GM23338 (cell line): Measurements from ENCODE around the gene NUDT2.

Experiments
- CREB1 ChIP-seq: fragments of 250-450 bp; sonication (Bioruptor Pico); IDR thresholded peaks from 2 replicates; pipeline ENCODE4 v1.5.0; 2020; ENCODE audit warnings: low read depth, mild to moderate bottlenecking, moderate library complexity
- CTCF ChIP-seq, 2 experiments: fragments of 200-600 bp in 1 of 2; sonication (generic) in 1 of 2; conservative IDR thresholded peaks; 2 replicates each; pipeline versions ENCODE4 v1.5.1 to v1.6.1; 2016 to 2017; ENCODE audit warnings: antibody characterized with exemption in 2 of 2, low read depth in 2 of 2, mild to moderate bottlenecking in 2 of 2, moderate library complexity in 1 of 2
- EZH2 ChIP-seq: fragments of 200-600 bp; sonication (generic); IDR thresholded peaks from one replicate; pipeline ENCODE4 v1.8.0; 2017; ENCODE audit warnings: antibody characterized with exemption, mild to moderate bottlenecking, low read depth; ENCODE audit not compliant: unreplicated experiment
- EZH2phosphoT487 ChIP-seq: fragments of 200-600 bp; sonication (generic); IDR thresholded peaks from one replicate; pipeline ENCODE4 v1.8.1; 2018; ENCODE audit warnings: antibody characterized with exemption; ENCODE audit not compliant: unreplicated experiment
- JUNB ChIP-seq: IDR thresholded peaks from one replicate; pipeline ENCODE4 v1.6.1; 2016; ENCODE audit warnings: antibody characterized with exemption; ENCODE audit not compliant: unreplicated experiment
- POLR2AphosphoS5 ChIP-seq: IDR thresholded peaks from 2 replicates; pipeline ENCODE4 v1.6.1; 2016; ENCODE audit warnings: antibody characterized with exemption, low read depth
- REST ChIP-seq: IDR thresholded peaks from one replicate; pipeline ENCODE4 v1.6.1; 2018; ENCODE audit warnings: antibody characterized with exemption; ENCODE audit not compliant: unreplicated experiment

- TF ChIP-seq EZH2phosphoT487 = no peak
- no peak for TF ChIP-seq CTCF (conservative IDR thresholded peaks at IDR 0.05; ENCODE audit: low read depth in 2 of 2)
- no peak for TF ChIP-seq EZH2
- no peak for TF ChIP-seq REST
- TF ChIP-seq POLR2AphosphoS5 = no peak
- no peak for TF ChIP-seq JUNB
- TF ChIP-seq CREB1 (CRISPR knock-in tag) = no peak
Measured at GRCh38 chr9:34311499-34312185, 17.7 kb upstream of the NUDT2 start.
